ENCODE measurements around the gene PYGM. TPM values are rescaled to one million over a fixed set of nuclear protein-coding genes. Genes with fewer than 3 reads are reported as not detected.

PYGM gene
- total RNA-seq, 1 donor from 2014 or later, result 0.26 TPM

GRCh38 chr11:64802370-64803157 lies 42.8 kb upstream of the PYGM start:
- Histone ChIP-seq H3K27me3 (ENCODE audit: control insufficient read depth, insufficient read depth, low read length) (no peaks in the 10 kb centered on the region), H3K36me3 (ENCODE audit: control insufficient read depth, insufficient read depth, low read length) (peaks cover 13% of the 10 kb centered on the region), H3K4me3 (ENCODE audit: low read depth, low read length) (peak overlapping the region; percentile 51)
- no peak for TF ChIP-seq CTCF (IDR thresholded peaks at IDR 0.05; ENCODE audit: insufficient read depth, low read length, severe bottlenecking)
- DNase-seq (ENCODE audit: low read depth) (no peak), FAIRE-seq (no peak)

GRCh38 chr11:64801561-64802369 lies 42.0 kb upstream of the PYGM start:
- no peak for TF ChIP-seq CTCF (IDR thresholded peaks at IDR 0.05; ENCODE audit: insufficient read depth, low read length, severe bottlenecking)
- DNase-seq (ENCODE audit: low read depth) (no peak), FAIRE-seq (no peak)
- Histone ChIP-seq H3K36me3 (ENCODE audit: control insufficient read depth, insufficient read depth, low read length) (peaks cover 15% of the 10 kb centered on the region), H3K27me3 (ENCODE audit: control insufficient read depth, insufficient read depth, low read length) (no peaks in the 10 kb centered on the region), H3K4me3 (ENCODE audit: low read depth, low read length) (no peak overlapping the region)

- no peak for DNase-seq (ENCODE audit: low read depth)
- TF ChIP-seq CTCF (IDR thresholded peaks at IDR 0.05; ENCODE audit: insufficient read depth, low read length, severe bottlenecking), result no peak
- FAIRE-seq, result no peak
- H3K4me3 ChIP-seq (ENCODE audit: low read depth, low read length), result no peak overlapping the region
- peaks cover 12% of the 10 kb centered on the region for H3K36me3 ChIP-seq (ENCODE audit: control insufficient read depth, insufficient read depth, low read length)
- no peaks in the 10 kb centered on the region for H3K27me3 ChIP-seq (ENCODE audit: control insufficient read depth, insufficient read depth, low read length)
These were observed 41.3 kb upstream of the PYGM start for GRCh38 chr11:64801158-64801464.

- peaks cover 9% of the 10 kb centered on the region for H3K36me3 ChIP-seq (ENCODE audit: control insufficient read depth, insufficient read depth, low read length)
- FAIRE-seq (no peak), DNase-seq (ENCODE audit: low read depth) (no peak)
- no peak for TF ChIP-seq CTCF (IDR thresholded peaks at IDR 0.05; ENCODE audit: insufficient read depth, low read length, severe bottlenecking)
- H3K27me3 ChIP-seq (ENCODE audit: control insufficient read depth, insufficient read depth, low read length), result no peaks in the 10 kb centered on the region
- no peak overlapping the region for H3K4me3 ChIP-seq (ENCODE audit: low read depth, low read length)
These were observed 40.8 kb upstream of the PYGM start for GRCh38 chr11:64800303-64801157.

- FAIRE-seq (no peak), DNase-seq (ENCODE audit: low read depth) (no peak)
- Histone ChIP-seq H3K36me3 (ENCODE audit: control insufficient read depth, insufficient read depth, low read length) (peaks cover 7% of the 10 kb centered on the region), H3K4me3 (ENCODE audit: low read depth, low read length) (no peak overlapping the region), H3K27me3 (ENCODE audit: control insufficient read depth, insufficient read depth, low read length) (no peaks in the 10 kb centered on the region)
- no peak for TF ChIP-seq CTCF (IDR thresholded peaks at IDR 0.05; ENCODE audit: insufficient read depth, low read length, severe bottlenecking)
These were observed 40.0 kb upstream of the PYGM start for GRCh38 chr11:64799623-64800302.
